GM03348 (cell line): ENCODE results near the gene BBX.
A peak's percentile ranks its signal among the peaks of the same experiment; 100 is the strongest.
"Not testable (repeated sequence)": the region's sequence is repeated elsewhere in the genome, so short reads cannot be mapped to it uniquely, and the experiment has no call there.

Experiments used
- DNase-seq: peaks from one replicate; pipeline ENCODE4 v3.0.0; 2012; ENCODE audit warnings: low spot score

The BBX gene

DNA sequence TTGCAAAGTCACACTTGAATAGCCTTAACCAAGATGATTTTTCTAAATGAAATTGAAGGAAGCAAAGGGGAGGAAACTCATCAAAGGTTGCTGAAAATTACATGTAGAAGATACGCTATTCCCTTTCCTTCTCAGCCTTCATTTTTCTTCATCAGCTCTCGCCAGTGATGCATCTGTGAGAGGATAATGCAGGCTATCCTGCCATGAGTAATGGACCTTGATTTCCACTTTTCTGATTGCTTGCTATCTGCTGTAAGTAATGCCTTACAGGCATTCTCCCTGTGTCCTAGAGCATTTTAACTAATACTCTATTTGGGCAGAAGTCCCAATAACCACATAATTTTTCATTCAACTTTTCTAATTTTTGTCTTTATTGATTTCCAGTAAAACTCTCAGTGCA is 162.6 kb downstream of the BBX start:
- DNase-seq, result no peak

DNA sequence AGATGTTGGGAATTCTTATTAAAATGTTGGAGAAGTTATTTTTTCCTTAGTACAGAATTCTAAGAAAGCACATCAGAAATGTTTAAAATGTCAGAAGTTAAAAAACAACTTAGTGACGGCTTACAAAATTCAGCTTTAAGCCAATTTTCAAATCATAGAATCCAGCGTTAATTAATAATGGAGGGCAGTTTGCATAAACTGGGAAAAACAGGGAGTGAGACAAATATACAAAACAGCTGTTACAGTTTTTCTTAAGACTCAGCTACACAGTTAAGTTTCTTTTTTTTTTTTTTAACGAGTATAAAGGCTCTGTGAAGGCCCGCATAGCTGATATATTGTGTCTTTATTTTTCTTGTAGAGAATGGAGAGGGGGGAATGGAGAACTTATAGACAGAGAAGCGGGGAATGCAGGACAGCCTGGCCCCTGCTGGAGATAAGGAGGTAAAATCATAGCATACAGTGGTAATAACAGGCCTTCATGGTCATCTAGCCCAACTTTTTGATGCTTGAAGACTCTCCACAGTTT is 164.4 kb downstream of the BBX start:
- DNase-seq, result no peak

DNA sequence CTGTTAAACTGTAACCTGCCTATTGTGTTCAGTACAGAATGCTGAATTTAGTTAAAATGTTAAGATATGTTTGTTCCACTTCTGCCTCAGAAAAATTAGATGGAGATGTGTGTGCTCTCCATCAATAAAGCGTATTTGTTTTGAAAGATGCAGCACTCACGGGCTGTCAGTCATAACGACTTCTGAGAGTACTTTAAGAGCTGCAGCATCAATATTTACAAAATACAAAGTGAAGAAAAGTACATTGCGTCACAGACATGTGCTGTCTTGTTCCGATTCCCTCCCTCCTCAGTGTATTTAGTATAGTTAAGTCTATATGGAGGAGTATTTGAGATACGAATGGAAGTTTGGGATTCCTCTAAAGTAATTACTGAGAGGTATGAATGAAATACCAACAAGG is 166.6 kb downstream of the BBX start:
- no peak for DNase-seq

DNA sequence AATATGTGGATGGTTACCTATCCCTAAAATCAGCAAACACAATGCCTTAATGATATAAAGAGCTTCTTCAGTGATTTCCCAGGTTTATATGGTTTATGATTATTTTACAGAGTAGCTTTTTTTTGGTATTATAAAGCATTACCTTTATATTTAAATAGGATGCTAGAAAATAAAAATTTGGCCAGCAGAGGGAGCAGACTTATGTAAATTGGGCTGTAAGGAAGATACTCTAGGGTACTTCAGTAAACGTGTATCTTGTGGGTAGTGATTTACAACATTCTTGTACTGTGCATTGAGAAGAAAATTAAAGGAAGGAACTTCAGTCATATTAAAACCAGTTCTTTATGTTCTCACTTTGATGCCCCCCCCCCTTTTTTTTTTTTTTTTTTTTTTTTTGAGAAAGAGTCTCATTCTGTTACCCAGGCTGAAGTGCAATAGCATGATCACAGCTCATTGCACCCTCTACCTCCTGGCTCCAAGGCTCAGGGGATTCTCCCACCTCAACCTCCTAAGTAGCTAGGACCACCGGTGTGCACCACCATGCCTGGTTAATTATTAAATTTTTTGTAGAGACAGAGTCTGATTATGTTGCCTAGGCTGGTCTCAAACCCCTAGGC is 167.9 kb downstream of the BBX start:
- peak; percentile 39 for DNase-seq

DNA sequence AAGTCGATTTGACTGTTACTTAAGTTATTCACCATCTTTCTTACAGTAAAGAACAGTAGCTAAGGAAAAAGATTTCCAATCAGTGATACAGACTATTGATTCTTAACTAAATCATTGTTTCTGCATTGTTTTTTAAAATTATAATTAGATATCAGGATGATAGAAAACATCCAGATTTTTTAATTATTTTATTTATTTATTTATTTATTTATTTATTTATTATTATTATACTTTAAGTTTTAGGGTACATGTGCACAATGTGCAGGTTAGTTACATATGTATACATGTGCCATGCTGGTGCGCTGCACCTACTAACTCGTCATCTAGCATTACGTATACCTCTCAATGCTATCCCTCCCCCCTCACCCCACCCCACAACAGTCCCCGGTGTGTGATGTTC is 169.2 kb downstream of the BBX start:
- not testable (repeated sequence) for DNase-seq

DNA sequence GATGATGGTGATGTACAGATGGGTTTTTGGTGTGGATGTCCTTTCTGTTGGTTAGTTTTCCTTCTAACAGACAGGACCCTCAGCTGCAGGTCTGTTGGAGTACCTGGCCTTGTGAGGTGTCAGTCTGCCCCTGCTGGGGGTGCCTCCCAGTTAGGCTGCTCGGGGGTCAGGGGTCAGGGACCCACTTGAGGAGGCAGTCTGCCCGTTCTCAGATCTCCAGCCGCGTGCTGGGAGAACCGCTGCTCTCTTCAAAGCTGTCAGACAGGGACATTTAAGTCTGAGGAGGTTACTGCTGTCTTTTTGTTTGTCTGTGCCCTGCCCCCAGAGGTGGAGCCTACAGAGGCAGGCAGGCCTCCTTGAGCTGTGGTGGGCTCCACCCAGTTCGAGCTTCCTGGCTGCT is 174.6 kb downstream of the BBX start:
- DNase-seq, result not testable (repeated sequence)

DNA sequence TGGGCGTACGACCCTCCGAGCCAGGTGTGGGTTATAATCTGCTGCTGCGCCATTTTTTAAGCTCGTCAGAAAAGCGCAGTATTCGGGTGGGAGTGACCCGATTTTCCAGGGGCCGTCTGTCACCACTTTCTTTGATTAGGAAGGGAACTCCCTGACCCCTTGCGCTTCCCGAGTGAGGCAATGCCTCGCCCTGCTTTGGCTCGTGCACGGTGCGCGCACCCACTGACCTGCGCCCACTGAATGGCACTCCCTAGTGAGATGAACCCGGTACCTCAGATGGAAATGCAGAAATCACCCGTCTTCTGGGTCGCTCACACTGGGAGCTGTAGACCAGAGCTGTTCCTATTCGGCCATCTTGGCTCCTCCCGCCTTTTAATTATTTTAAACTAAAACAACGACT is 175.1 kb downstream of the BBX start:
- not testable (repeated sequence) for DNase-seq

DNA sequence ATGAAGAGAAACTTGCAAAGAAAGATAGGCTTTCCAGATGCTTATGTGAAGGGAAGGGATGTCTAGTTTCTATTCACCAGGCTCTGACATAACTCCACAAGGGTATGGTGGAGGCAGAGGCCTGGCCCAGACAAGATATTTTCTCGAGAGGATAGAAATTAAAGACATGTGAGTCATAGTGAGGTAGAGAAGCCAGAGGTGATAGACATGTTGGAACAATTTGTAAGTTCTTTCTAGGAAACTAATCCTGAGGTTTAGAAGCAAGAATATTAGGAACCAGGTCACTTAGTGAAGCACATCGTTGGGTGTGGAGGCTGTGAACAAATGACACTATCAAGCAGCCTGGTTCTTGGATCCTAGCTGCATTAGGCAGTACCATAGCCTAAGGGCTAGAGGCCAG is 176.9 kb downstream of the BBX start:
- no peak for DNase-seq

DNA sequence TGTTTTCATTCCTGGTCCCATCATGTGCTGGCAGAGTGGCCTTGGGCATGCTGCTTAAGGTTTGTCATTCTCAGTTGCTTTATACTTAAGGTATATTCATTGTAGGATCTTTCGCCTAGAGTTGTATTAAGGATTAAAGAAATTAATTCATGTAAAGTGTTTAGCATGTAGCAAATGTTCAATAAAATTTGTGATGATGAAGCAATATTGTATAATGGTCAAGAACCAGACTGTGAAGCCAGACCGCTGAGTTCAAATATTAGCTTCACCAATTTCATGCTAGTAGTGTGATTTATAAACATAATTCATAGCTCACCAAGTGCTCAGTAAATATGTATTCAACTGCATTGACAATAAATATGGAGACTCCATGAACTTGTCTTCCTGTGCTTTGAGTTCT is 178.5 kb downstream of the BBX start:
- DNase-seq, result no peak

DNA sequence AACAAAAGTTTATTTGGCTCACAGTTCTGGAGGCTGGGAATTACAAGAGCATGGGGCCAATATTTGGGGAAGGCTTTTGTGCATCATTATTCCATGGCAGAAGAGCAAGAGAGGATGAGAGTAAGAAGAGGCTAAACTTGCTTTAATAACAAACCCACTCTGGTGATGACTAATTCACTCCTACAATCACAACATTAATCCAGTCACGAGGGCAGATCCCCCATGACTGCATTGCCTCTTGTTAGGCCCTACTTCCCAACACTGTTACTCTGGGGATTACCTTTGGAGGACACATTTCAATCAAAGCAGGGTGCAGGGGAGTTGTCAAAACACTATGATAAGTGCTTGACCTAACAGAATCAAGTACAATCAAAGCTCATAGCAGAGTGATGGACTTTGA is 181.7 kb downstream of the BBX start:
- no peak for DNase-seq

DNA sequence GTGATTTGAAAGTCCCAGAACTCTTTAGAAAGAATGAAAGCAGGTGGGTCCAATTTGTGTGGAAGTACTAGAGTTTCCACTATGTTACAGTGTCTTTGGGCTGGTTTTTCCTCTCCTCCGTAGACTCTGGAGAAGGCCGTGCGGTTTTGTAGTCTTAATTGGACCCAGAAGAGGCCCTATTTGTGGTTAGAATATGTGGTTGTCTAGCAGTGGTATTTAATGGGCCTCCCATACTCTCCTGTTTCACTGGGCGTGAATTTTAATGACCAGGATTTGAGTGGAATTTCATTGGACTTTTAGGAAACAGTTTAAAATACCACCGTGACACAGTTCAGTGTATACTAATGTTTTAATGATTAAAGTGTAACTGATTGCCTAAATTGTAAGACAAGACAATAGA is 182.3 kb downstream of the BBX start:
- peak; percentile 9 for DNase-seq

DNA sequence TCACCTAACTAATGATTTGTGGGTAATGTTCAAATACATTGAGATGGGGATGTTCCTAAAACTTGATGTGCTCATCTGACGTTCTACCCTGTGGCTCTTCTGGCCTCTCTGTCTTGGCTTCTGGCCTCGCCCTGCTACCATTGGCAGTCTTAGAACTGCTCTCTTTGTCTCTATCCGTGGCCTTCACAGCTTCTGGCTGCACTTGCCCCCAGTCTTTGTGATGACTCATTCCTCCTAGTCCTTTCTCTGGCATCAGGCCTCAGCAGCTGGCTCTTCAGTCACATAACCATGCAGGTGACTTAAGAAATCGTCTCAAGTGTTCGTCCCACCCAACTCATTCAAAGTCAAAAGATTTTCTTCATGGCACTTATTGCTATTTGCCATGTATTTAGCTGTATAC is 188.1 kb downstream of the BBX start:
- peak; percentile 14 for DNase-seq

DNA sequence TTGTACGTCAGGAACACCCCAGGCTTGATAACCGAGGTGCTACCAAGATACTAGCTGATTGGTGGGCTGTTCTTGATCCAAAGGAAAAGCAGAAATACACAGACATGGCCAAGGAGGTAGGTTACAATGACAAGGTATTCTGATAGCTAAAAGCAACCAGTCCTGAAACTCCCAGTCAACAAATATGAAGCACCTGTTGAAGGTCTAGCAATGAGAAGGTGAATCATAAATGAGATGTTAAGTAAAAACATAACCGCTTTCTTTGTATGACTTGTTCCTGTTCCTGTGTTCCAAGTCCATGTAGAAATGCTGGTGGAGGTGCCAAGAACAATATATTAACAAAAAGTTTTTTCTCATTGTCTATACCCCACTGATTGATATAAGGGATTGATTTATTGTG is 194.0 kb downstream of the BBX start:
- no peak for DNase-seq

DNA sequence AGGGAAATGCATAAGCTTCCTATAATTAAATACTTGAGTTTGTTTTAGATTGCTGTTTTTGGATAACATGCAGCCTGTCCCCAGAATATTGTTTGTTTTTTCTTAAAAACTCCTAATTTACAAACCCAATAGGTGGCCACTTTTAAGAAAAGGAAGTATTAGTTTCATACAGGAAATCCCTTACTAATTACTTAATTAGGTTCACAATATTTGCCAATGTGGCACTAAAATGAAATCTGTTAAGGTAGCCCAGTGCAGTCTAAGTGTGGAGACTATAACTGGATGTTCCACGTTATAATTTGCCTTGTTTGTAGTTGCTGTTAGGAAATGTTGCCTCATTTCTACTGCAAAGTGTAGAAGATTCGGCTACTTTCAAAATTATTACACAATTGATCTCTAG is 195.8 kb downstream of the BBX start:
- no peak for DNase-seq

DNA sequence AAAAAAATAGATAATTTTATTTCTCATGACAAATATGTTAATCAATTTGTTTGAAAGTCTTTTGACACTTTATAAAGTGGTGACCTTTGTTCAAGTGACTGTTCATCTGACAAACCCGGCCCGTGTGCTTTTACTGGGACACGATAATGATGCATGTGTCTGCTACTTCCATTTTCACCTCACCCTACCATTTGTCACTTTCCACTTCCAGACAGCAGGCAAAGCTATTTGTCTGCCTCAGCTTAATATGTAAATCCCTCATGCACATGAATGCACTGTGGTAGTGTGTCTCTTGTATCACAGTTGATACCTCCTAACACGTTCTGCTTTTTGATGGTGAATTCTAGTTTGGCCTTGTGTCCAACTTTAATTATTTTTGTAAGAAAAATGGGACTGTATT is 204.3 kb downstream of the BBX start:
- DNase-seq, result no peak

DNA sequence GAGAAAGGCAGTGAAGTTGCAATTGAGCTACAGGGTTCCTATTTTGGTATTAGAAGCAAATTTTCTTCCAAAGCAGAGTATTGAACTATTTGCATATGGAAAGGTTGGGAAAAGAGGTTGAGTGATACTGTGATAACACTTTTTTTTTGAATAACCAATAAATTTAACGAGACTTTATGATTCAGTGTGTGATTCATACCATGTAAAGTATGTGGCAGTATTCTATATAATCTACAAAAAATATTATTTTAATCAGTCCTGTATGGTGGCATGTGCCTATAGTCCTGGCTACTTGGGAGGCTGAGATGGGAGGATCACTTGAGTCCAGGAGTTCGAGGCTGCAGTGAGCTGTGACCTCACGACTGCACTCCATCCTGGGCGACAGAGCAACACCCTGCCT is 206.9 kb downstream of the BBX start:
- no peak for DNase-seq

DNA sequence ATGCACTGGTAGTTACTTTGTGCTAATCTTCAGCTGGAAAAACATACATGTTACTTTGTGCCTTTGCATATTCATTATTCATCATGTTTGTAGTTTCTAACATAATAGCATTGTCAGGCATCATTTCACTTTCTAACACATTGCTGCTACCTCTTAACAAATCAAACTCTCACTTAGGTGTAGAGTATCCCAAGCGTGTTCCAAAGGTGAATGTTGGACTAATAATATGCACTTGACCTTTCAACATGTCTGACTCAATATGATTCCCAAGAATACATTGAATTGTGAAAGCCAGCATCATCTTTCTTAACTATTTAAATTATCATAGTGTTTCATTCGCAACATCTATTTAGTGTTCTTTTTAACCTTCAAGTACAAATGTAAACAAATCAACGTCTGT is 211.6 kb downstream of the BBX start:
- no peak for DNase-seq

DNA sequence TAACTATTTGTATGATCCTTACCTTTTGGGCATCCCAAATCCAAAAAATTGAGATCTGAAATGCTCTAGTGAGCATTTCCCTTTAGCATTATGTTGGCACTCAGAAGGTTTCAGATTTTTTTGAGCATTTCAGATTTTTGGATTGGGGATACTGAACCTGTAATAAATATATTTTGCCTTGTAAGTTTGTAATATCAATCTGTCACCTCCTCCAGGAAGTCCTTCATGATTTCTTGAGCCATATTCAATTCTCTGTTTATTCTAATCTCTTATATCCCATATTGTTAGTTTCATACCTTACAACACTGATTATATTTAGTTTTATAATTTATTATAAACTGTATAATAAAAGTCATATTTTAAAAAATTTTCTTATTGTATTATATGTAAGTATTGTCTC is 215.2 kb downstream of the BBX start:
- DNase-seq, result no peak

DNA sequence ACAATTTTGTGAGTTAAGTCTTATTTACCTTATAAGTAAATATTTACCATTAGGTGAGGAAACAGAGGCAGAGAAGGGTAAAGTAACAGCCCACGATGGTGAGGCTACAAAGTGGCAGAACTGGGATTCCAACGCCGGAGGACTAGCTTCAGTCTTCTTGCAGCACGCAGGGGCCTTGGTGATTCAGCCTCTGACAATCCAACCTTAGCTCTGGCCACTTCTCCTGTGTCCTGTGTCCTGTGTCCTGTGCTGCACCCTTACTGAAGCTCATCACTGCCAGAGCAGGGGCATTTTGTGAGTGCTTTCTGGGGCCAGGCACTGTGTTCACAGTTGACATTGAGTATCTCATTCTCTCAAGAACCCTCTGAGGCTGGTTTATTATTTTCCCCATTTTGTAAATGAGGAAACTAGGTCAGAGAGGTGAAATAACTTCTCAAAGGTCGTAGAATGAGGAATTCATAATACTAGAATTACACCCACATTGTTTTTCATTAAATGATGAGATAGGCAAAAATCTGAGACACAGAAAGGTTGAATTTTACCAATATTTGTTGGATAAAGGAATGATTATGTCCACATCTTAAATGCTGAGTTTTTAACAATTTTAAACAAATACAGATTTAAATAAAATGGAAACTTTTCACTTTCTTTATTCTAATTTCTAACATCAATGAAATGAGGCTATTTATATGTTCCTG is 215.9 kb downstream of the BBX start:
- no peak for DNase-seq

DNA sequence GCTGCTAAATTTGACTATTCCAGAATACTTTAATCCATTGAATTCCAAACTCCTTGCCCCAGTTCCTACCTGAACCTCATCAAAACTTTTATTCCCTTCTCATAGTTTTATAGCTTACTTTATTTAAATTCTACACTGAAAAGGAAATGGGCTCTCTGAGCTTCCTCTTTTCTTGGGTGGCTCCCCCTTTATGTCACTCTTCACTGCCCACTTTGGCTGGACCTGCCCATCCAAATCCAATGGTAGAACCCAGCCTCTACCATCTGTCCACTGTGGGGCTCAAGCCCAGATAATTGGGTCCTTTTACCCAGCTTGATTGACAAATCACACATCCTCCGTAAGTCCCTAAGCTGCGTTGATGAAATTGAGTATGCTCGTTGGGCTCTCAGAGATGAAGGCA is 216.5 kb downstream of the BBX start:
- DNase-seq, result no peak

DNA sequence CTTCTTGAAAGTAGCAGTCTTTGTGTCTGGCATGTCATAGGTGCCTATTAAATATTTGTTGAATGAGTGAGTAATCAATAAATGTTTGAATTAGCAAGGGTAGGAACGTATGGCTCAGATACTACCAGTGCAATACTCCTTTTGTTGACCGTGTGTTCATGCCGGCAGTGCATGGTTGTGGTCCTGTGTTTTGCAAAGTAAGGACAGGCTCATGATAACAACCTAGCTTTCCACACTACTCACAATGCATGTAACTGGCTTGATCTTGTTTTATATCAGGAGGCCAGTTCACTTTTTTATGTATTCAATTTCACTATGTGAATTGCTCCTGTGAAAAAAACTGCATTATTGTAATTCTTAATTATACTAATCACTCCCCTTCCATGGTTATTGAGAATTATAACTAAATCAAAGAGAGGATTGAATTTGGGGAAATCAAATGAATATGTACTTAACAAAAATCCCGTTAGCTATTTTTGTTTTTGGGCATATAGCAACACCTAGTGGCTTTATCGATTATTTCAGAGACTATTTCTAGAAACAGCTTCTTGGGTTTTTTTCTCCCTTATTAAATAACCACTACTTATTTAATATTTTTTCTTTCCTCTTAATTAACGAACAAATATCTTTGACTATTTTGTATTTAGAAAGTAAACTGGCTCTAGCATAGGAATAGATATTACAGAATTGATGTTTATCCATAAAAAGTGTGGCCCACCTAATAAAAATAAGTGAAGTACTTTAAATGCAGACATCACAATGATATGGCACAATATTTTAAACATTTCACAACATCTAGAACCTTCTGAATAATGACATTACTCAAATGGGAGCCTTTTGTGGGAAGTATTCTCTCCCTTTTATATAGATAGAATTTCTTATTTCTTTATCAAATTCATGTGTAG is 218.5 kb downstream of the BBX start:
- peak; percentile 41 for DNase-seq

DNA sequence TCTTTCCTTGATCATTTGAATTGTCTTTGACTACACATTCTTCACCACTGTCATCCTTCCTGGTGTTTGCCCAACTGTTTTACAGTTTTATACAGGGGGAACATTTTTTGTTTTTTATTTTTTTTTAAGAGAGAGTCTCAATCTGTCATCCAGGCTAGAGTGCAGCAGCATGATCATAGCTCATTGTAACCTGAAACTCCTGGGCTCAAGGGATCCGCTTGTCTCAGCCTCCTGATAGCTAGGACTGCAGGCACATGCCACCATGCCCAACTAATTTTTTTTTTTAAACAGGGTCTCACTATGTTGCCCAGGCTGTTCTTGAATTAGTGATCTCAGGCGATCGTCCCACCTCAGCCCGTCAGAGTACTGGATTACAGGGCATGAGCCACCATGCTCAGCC is 222.6 kb downstream of the BBX start:
- DNase-seq, result no peak
